ENCODE results near the gene FBXL3.
"Not testable (repeated sequence)": the region's sequence is repeated elsewhere in the genome, so short reads cannot be mapped to it uniquely, and the experiment has no call there.

Gene FBXL3

GRCh38 chr13:77014906-77015685, 11.9 kb downstream of the FBXL3 start:
- H3K4me3 ChIP-seq (ENCODE audit: low read depth, low read length), result no peak overlapping the region
- TF ChIP-seq POLR2A (IDR thresholded peaks at IDR 0.05; ENCODE audit: extremely low read depth, insufficient read length) (no peak), MAX (IDR thresholded peaks at IDR 0.05; ENCODE audit: low read depth, low read length) (no peak), MYC (IDR thresholded peaks at IDR 0.05; ENCODE audit: low read depth, low read length) (no peak), CTCF (IDR thresholded peaks at IDR 0.05; ENCODE audit: low read depth, low read length) (no peak)
- DNase-seq (ENCODE audit: low read depth), result no peak

GRCh38 chr13:77013853-77014542, 13.0 kb downstream of the FBXL3 start:
- TF ChIP-seq MYC (IDR thresholded peaks at IDR 0.05; ENCODE audit: low read depth, low read length), result no peak
- TF ChIP-seq CTCF (IDR thresholded peaks at IDR 0.05; ENCODE audit: low read depth, low read length), result no peak
- no peak for TF ChIP-seq POLR2A (IDR thresholded peaks at IDR 0.05; ENCODE audit: extremely low read depth, insufficient read length)
- no peak for TF ChIP-seq MAX (IDR thresholded peaks at IDR 0.05; ENCODE audit: low read depth, low read length)
- no peak for DNase-seq (ENCODE audit: low read depth)
- no peak overlapping the region for H3K4me3 ChIP-seq (ENCODE audit: low read depth, low read length)

GRCh38 chr13:77009719-77010118, 17.2 kb downstream of the FBXL3 start:
- not testable (repeated sequence) for H3K4me3 ChIP-seq (ENCODE audit: low read depth, low read length); DNase-seq (ENCODE audit: low read depth)

GRCh38 chr13:77009011-77009410, 17.9 kb downstream of the FBXL3 start:
- DNase-seq (ENCODE audit: low read depth), result no peak
- H3K4me3 ChIP-seq (ENCODE audit: low read depth, low read length), result no peak overlapping the region

GRCh38 chr13:77008337-77008736, 18.6 kb downstream of the FBXL3 start:
- H3K4me3 ChIP-seq (ENCODE audit: low read depth, low read length); DNase-seq (ENCODE audit: low read depth): not testable (repeated sequence)

More at GRCh38 chr13:77009011-77009410, 17.9 kb downstream of the FBXL3 start:
- TF ChIP-seq CTCF (IDR thresholded peaks at IDR 0.05; ENCODE audit: low read depth, low read length), result no peak
- TF ChIP-seq MYC (IDR thresholded peaks at IDR 0.05; ENCODE audit: low read depth, low read length), result no peak

GRCh38 chr13:77002590-77003190, 24.3 kb downstream of the FBXL3 start:
- peak; percentile 53 for DNase-seq (ENCODE audit: low read depth)
- no peak overlapping the region for H3K4me3 ChIP-seq (ENCODE audit: low read depth, low read length)
- TF ChIP-seq MAX (IDR thresholded peaks at IDR 0.05; ENCODE audit: low read depth, low read length) (no peak), CTCF (IDR thresholded peaks at IDR 0.05; ENCODE audit: low read depth, low read length) (peak; percentile 72)

All from NB4 (cell line).